ENCODE measurements around the gene OR10H5. TPM values are rescaled to one million over a fixed set of nuclear protein-coding genes. Genes with fewer than 3 reads are reported as not detected.
"Not testable (repeated sequence)": the region's sequence is repeated elsewhere in the genome, so short reads cannot be mapped to it uniquely, and the experiment has no call there.

Gene OR10H5
- total RNA-seq, 1 donor from 2014 or later, result not detected

GRCh38 chr19:15828121-15828610, 40.7 kb downstream of the OR10H5 start:
- H3K36me3 Mint-ChIP-seq (ENCODE audit: low read depth), result no peaks in the 10 kb centered on the region
- no peak overlapping the region for H3K27ac Mint-ChIP-seq
- H3K4me1 Mint-ChIP-seq, result no peaks in the 10 kb centered on the region
- H3K4me3 Mint-ChIP-seq, result no peak overlapping the region
- no peak for DNase-seq
- intact Hi-C loops (cut with micrococcal nuclease), result no loop called here
- H3K27me3 Mint-ChIP-seq, result peaks cover 14% of the 10 kb centered on the region
- H3K9me3 Mint-ChIP-seq, result no peaks in the 10 kb centered on the region

DNA sequence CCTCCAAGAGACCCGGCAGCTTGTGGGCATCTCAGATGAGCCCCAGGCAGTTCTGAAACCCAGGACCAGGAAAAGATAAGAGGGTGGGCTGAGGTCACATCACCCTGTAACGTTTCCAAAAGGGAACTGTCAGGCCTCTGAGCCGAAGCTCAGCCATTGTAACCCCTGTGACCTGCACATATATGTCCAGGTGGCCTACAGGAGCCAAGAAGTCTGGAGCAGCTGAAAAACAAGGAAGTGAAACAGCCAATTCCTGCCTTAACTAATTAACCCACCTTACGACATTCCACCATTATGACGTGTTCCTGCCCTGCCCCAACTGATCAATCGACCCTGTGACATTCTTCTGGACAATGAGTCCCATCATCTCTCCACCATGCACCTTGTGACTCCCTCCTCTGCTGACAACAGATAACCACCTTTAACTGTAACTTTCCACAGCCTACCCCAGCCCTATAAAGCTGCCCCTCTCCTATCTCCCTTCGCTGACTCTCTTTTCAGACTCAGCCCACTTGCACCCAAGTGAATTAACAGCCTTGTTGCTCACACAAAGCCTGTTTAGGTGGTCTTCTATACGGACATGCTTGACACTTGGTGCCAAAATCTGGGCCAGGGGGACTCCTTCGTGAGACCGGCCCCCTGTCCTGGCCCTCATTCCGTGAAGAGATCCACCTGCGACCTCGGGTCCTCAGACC, 41.3 kb downstream of the OR10H5 start:
- H3K9me3 Mint-ChIP-seq; intact Hi-C loops (cut with micrococcal nuclease); DNase-seq; H3K36me3 Mint-ChIP-seq (ENCODE audit: low read depth); H3K27ac Mint-ChIP-seq; H3K4me3 Mint-ChIP-seq; H3K4me1 Mint-ChIP-seq: not testable (repeated sequence)
- peaks cover 14% of the 10 kb centered on the region for H3K27me3 Mint-ChIP-seq

DNA sequence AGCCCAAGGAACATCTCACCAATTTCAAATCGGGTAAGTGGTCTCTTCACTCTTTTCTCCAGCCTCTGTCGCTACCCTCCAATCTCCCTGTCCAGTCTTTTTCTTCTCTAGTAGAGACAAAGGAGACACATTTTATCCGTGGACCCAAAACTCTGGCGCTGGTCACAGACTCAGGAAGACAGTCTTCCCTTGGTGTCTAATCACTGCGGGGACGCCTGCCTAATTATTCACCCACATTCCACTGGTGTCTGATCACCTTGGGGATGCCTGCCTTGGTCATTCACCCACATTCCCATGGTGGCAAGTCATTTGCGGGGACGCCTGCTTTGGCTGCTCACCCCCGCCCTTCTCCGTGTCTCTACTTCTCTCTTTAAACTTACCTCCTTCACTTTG, 41.8 kb downstream of the OR10H5 start:
- DNase-seq, result no peak
- Mint-ChIP-seq H3K4me1 (no peaks in the 10 kb centered on the region), H3K36me3 (ENCODE audit: low read depth) (no peaks in the 10 kb centered on the region), H3K9me3 (no peaks in the 10 kb centered on the region), H3K27ac (no peak overlapping the region), H3K27me3 (peaks cover 13% of the 10 kb centered on the region), H3K4me3 (no peak overlapping the region)
- intact Hi-C loops (cut with micrococcal nuclease), result no loop called here

DNA sequence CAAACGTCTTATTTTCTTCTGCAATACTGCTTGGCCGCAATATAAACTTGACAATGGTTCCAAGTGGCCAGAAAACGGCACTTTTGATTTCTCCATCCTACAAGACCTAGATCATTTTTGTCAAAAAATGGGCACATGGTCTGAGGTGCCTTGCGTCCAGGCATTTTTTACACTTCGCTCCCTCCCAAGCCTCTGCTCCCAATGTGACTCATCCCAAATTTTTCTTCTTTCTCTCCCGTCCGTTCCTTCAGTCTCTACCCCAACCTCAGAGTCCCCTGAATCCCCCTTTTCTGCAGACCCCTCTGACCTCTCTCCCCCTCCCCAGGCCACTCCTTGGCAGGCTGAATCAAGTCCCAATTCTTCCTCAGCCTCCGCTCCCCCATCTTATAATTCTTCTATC, 42.3 kb downstream of the OR10H5 start:
- intact Hi-C loops (cut with micrococcal nuclease), result loop anchor here (10.0 kb wide), 1 partner anchor 245 kb away; the partner anchor contains the start of gene TPM4
- H3K9me3 Mint-ChIP-seq, result no peaks in the 10 kb centered on the region

DNA sequence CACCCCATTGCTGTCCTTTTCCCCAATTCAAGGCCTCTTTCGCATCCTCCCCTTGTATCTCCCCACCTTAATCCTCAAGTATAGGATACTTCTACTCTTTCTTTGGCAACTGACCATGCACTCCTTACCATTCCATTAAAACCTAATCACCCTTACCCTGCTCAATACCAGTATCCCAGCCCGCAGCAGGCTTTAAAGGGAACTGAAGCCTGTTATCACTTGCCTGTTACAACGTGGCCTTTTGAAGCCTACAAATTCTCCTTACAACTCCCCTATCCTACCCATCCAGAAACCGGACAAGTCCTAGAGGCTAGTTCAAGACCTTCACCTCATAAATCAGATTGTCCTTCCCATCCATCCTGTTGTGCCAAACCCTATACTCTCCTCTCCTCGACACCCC, 44.2 kb downstream of the OR10H5 start:
- DNase-seq, result no peak
- H3K27me3 Mint-ChIP-seq, result peaks cover 11% of the 10 kb centered on the region
- H3K4me1 Mint-ChIP-seq, result peaks cover 6% of the 10 kb centered on the region
- intact Hi-C loops (cut with micrococcal nuclease), result loop anchor here (10.0 kb wide), 1 partner anchor 243 kb away; the partner anchor contains the start of gene TPM4
- H3K27ac Mint-ChIP-seq, result no peak overlapping the region
- H3K9me3 Mint-ChIP-seq, result no peaks in the 10 kb centered on the region
- no peaks in the 10 kb centered on the region for H3K36me3 Mint-ChIP-seq (ENCODE audit: low read depth)
- no peak overlapping the region for H3K4me3 Mint-ChIP-seq

More for the DNA sequence above, 42.3 kb downstream of the OR10H5 start:
- Mint-ChIP-seq H3K4me1 (no peaks in the 10 kb centered on the region), H3K4me3 (no peak overlapping the region), H3K36me3 (ENCODE audit: low read depth) (no peaks in the 10 kb centered on the region), H3K27ac (no peak overlapping the region), H3K27me3 (peaks cover 13% of the 10 kb centered on the region)
- DNase-seq, result no peak

- H3K4me3 Mint-ChIP-seq; DNase-seq; H3K36me3 Mint-ChIP-seq (ENCODE audit: low read depth); H3K27me3 Mint-ChIP-seq; H3K27ac Mint-ChIP-seq; H3K9me3 Mint-ChIP-seq: not testable (repeated sequence)
- H3K4me1 Mint-ChIP-seq, result peaks cover 13% of the 10 kb centered on the region
- intact Hi-C loops (cut with micrococcal nuclease), result loop anchor here (10.0 kb wide), 1 partner anchor 241 kb away; the partner anchor contains the start of gene TPM4
Measured at GRCh38 chr19:15834232-15834631, 46.8 kb downstream of the OR10H5 start.

GRCh38 chr19:15835565-15836329, 48.3 kb downstream of the OR10H5 start:
- H3K36me3 Mint-ChIP-seq (ENCODE audit: low read depth); H3K9me3 Mint-ChIP-seq; H3K27me3 Mint-ChIP-seq: not testable (repeated sequence)
- peaks cover 13% of the 10 kb centered on the region for H3K4me1 Mint-ChIP-seq
- peak overlapping the region; percentile 98 for H3K27ac Mint-ChIP-seq
- H3K4me3 Mint-ChIP-seq, result peak overlapping the region; percentile 87
- intact Hi-C loops (cut with micrococcal nuclease), result loop anchor here (5.0 to 10.0 kb wide), 2 partner anchors 239 to 362 kb away; partner anchors contain the start of genes AP1M1 and TPM4
- peak; percentile 90 for DNase-seq

DNA sequence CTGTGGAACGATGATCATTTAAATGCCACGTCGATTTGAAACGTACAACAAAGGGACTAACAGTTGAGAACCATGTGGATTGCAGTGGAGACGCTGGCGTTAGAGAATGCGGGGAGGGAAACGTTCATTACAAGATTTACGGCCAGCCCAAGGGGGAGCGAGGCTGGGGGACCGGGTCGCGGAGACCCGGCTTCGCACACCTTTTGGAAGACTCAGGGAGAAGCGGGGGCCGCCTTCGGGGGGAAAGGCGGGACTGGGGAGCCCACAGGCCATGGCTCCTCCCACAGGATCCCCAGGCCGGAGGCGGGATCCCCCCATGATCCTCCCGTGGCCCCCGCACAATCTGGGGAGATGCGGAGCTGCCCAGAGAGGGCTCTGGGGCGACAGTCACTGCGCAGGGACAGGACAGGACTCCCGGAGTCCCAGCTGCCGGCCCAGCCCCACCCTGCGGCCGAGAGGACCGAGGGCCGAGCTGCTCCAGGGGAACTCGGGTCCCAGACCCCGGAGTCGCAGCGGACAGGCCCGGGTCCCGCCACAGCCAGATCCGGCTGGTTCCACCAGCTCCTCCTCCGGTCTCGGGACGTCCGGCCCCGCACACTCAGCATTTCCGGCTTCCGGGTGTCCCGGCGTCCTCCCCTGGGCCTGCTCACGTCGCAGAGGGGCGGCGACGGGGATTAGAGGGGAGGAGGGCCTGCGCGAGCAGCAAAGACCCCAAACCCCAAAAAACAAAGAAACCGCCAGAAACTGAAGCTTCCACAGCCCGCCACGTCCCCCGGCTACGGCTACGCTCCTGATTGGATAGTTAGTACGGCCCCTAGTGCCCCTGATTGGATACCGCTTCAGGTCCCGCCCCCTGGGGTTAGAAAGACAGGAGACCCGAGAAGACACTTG, 49.1 kb downstream of the OR10H5 start:
- DNase-seq, result peak; percentile 99
- H3K27me3 Mint-ChIP-seq, result no peaks in the 10 kb centered on the region
- H3K36me3 Mint-ChIP-seq (ENCODE audit: low read depth), result no peaks in the 10 kb centered on the region
- H3K4me3 Mint-ChIP-seq, result peak overlapping the region; percentile 87
- peak overlapping the region; percentile 98 for H3K27ac Mint-ChIP-seq
- H3K9me3 Mint-ChIP-seq, result no peaks in the 10 kb centered on the region
- peaks cover 13% of the 10 kb centered on the region for H3K4me1 Mint-ChIP-seq
- intact Hi-C loops (cut with micrococcal nuclease), result loop anchor here (5.0 to 10.0 kb wide), 2 partner anchors 238 to 361 kb away; partner anchors contain the start of genes AP1M1 and TPM4

- Mint-ChIP-seq H3K9me3 (no peaks in the 10 kb centered on the region), H3K36me3 (ENCODE audit: low read depth) (no peaks in the 10 kb centered on the region), H3K4me3 (peak overlapping the region; percentile 87), H3K27ac (peak overlapping the region; percentile 98), H3K4me1 (peaks cover 14% of the 10 kb centered on the region), H3K27me3 (no peaks in the 10 kb centered on the region)
- intact Hi-C loops (cut with micrococcal nuclease), result loop anchor here (5.0 to 10.0 kb wide), 2 partner anchors 238 to 360 kb away; partner anchors contain the start of genes AP1M1 and TPM4
- no peak for DNase-seq
Measured at GRCh38 chr19:15837221-15837731, 49.8 kb downstream of the OR10H5 start.

DNA sequence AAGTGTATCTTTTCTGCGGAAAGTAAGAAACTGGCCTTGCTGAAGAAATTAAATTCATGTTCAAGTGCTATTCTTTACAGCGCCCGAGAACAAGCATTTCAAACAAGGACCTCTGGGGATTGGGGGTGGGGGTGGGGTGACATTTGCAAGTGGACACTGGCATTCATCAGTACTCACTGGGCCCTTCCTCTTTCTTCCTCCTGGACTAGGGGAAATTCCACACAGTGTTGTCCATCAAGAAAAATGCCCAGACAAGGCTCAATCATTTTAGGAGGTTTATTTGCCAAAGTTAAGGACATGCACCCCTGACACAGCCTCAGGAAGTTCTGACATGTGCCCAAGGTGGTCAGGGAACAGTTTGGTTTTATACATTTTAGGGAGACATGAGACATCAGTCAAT, 50.9 kb downstream of the OR10H5 start:
- no peak overlapping the region for H3K4me3 Mint-ChIP-seq
- H3K27me3 Mint-ChIP-seq, result no peaks in the 10 kb centered on the region
- peak overlapping the region; percentile 12 for H3K27ac Mint-ChIP-seq
- no peaks in the 10 kb centered on the region for H3K36me3 Mint-ChIP-seq (ENCODE audit: low read depth)
- no peaks in the 10 kb centered on the region for H3K9me3 Mint-ChIP-seq
- no peak for DNase-seq
- intact Hi-C loops (cut with micrococcal nuclease), result loop anchor here (5.0 to 10.0 kb wide), 2 partner anchors 236 to 359 kb away; partner anchors contain the start of genes AP1M1 and TPM4
- peaks cover 19% of the 10 kb centered on the region for H3K4me1 Mint-ChIP-seq

DNA sequence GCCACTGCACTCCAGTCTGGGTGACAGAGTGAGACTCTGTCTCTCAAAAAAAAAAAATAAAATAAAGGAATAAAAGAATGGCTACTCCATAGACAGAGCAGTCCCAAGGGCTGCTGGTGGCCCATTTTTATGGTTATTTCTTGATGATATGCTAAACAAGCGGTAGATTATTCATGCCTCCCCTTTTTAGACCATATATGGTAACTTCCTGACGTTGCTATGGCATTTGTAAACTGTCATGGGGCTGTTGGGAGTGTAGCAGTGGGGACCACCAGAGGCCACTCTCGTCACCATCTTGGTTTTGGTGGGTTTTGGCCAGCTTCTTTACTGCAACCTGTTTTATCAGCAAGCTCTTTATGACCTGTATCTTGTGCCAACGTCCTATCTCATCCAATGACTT, 52.4 kb downstream of the OR10H5 start:
- not testable (repeated sequence) for H3K9me3 Mint-ChIP-seq; H3K36me3 Mint-ChIP-seq (ENCODE audit: low read depth); H3K27me3 Mint-ChIP-seq; DNase-seq; H3K4me3 Mint-ChIP-seq
- peak overlapping the region; percentile 46 for H3K27ac Mint-ChIP-seq
- intact Hi-C loops (cut with micrococcal nuclease), result loop anchor here (5.0 to 10.0 kb wide), 2 partner anchors 235 to 357 kb away; partner anchors contain the start of genes AP1M1 and TPM4
- peaks cover 29% of the 10 kb centered on the region for H3K4me1 Mint-ChIP-seq

DNA sequence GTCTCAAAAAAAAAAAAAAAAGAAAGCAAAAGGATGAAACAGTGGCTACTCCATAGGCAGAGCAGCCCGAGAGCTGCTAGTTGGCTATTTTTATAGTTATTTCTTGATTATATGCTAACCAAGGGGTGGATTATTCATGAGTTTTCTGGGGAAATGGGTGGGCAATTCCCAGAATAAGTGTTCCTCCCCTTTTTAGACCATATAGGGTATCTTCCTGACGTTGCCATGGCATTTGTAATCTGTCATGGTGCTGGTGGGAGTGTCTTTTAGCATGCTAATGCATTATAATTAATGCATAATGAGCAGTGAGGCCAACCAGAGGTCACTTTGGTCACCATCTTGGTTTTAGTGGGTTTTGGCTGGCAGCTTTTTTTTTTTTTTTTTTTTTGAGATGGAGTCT, 53.4 kb downstream of the OR10H5 start:
- no peaks in the 10 kb centered on the region for H3K36me3 Mint-ChIP-seq (ENCODE audit: low read depth)
- H3K9me3 Mint-ChIP-seq, result no peaks in the 10 kb centered on the region
- DNase-seq, result no peak
- H3K27ac Mint-ChIP-seq, result no peak overlapping the region
- peaks cover 31% of the 10 kb centered on the region for H3K4me1 Mint-ChIP-seq
- intact Hi-C loops (cut with micrococcal nuclease), result no loop called here
- no peaks in the 10 kb centered on the region for H3K27me3 Mint-ChIP-seq
- no peak overlapping the region for H3K4me3 Mint-ChIP-seq
